Measurements from ENCODE around the gene CRELD1. TPM values are rescaled to one million over a fixed set of nuclear protein-coding genes. Genes with fewer than 3 reads are reported as not detected.

The CRELD1 gene
- polyA plus RNA-seq, 1 of the 3 experiments (the other 2 are of a cell fraction), result 77.6 TPM

DNA sequence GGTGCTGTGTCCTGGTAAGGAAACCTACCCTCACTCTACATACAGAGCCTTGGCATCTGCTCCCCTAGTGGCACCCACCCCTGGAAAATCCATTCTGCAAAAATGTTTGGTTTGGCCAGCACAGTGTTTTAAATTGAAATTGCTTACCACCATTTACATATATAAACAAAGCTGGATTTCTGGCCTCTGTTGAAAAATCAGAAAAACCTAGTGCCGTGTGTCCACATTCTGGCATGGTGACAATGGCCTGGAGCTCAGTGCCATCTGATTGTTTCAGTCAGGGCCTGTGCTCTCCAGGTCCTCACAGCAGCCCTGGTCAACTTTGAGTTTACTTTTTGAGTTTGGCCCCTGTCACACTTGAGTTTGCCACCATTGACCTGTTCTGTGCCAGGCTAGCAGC lies 19.6 kb upstream of the CRELD1 start:
- no peaks in the 10 kb centered on the region for H4K20me1 ChIP-seq (ENCODE audit: insufficient read depth)
- H3K9ac ChIP-seq, result no peak overlapping the region
- WGBS (ENCODE audit: low lambda C conversion rate), result 82% methylated on average over 1 of the region's 1 CpG
- no peak overlapping the region for H3K4me2 ChIP-seq
- no peak overlapping the region for H3K4me3 ChIP-seq (ENCODE audit: low read depth in 2 of 2, low read length in 1 of 2)
- H3F3A ChIP-seq (replicated peaks; ENCODE audit: insufficient read depth), result peaks cover 6% of the 10 kb centered on the region
- H3K36me3 ChIP-seq (replicated peaks in 1 of 2; ENCODE audit: control insufficient read depth in 1 of 2, insufficient read depth in 2 of 2, low read length in 1 of 2), result no peaks in the 10 kb centered on the region
- no peak overlapping the region for H2AFZ ChIP-seq (ENCODE audit: low read depth)
- H3K79me2 ChIP-seq (ENCODE audit: insufficient read depth), result no peaks in the 10 kb centered on the region
- ChIA-PET POLR2A (interaction anchor here (0.6 to 1.9 kb wide), 4 partner anchors 16 to 65 kb away, joined by 3 to 6 read pairs (median 4); partner anchors contain the start of gene JAGN1), CTCF (interaction anchor here (0.7 to 3.9 kb wide), 6 partner anchors 10 to 67 kb away, joined by 3 to 33 read pairs (median 6); partner anchors contain the start of gene CRELD1)
- peaks cover 6 to 44% of the 10 kb centered on the region in 2 experiments; a peak in 3 of 4 replicates for H3K4me1 ChIP-seq (ENCODE audit: control insufficient read depth in 1 of 2, insufficient read depth in 2 of 2, low read depth in 1 of 2, low read length in 1 of 2)
- DNase-seq, result peak; percentile 45
- TF ChIP-seq SMC3 (IDR thresholded peaks at IDR 0.05; ENCODE audit: low read depth, low read length), result no peak
- TF ChIP-seq TAF1 (IDR thresholded peaks at IDR 0.05; ENCODE audit: borderline replicate concordance, low read depth, low read length), result no peak
- no peak for TF ChIP-seq FOXJ3 (CRISPR knock-in tag; IDR thresholded peaks at IDR 0.05)
- no peak for TF ChIP-seq GABPA (IDR thresholded peaks at IDR 0.05; ENCODE audit: low read depth)
- TF ChIP-seq JUND (IDR thresholded peaks at IDR 0.05), result no peak
- TF ChIP-seq, protein P1, sequence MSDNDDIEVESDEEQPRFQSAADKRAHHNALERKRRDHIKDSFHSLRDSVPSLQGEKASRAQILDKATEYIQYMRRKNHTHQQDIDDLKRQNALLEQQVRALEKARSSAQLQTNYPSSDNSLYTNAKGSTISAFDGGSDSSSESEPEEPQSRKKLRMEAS (IDR thresholded peaks at IDR 0.05; ENCODE audit: low read depth), result no peak
- no peak for TF ChIP-seq CHD2 (IDR thresholded peaks at IDR 0.05; ENCODE audit: low read length, partially characterized antibody)
- TF ChIP-seq ELF1 (IDR thresholded peaks at IDR 0.05), result no peak
- TF ChIP-seq RCOR1 (IDR thresholded peaks at IDR 0.05; ENCODE audit: low read length), result no peak
- TF ChIP-seq MXI1 (IDR thresholded peaks at IDR 0.05; ENCODE audit: low read depth, low read length), result no peak
- TF ChIP-seq POLR2AphosphoS5 (IDR thresholded peaks at IDR 0.05; ENCODE audit: low read depth, low read length), result no peak
- TF ChIP-seq RXRA (IDR thresholded peaks at IDR 0.05; ENCODE audit: borderline replicate concordance, low read depth), result no peak
- no peak for TF ChIP-seq NFIC (IDR thresholded peaks at IDR 0.05; ENCODE audit: borderline replicate concordance)
- no peak for TF ChIP-seq GATA2 (CRISPR knock-in tag; IDR thresholded peaks at IDR 0.05)
- TF ChIP-seq RFX5 (IDR thresholded peaks at IDR 0.05; ENCODE audit: low read length), result no peak
- TF ChIP-seq, protein P2, sequence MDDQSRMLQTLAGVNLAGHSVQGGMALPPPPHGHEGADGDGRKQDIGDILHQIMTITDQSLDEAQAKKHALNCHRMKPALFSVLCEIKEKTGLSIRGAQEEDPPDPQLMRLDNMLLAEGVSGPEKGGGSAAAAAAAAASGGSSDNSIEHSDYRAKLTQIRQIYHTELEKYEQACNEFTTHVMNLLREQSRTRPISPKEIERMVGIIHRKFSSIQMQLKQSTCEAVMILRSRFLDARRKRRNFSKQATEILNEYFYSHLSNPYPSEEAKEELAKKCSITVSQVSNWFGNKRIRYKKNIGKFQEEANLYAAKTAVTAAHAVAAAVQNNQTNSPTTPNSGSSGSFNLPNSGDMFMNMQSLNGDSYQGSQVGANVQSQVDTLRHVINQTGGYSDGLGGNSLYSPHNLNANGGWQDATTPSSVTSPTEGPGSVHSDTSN (IDR thresholded peaks at IDR 0.05), result no peak
- peak overlapping the region in 1 of 2 experiments; percentile 65; a peak in 2 of 4 replicates for H3K27ac ChIP-seq (ENCODE audit: low read depth in 2 of 2, low read length in 1 of 2)
- H3K27me3 ChIP-seq (ENCODE audit: insufficient read depth), result no peaks in the 10 kb centered on the region
- H3K9me3 ChIP-seq, result no peaks in the 10 kb centered on the region
- no peaks in the 10 kb centered on the region for H3K9me2 ChIP-seq

DNA sequence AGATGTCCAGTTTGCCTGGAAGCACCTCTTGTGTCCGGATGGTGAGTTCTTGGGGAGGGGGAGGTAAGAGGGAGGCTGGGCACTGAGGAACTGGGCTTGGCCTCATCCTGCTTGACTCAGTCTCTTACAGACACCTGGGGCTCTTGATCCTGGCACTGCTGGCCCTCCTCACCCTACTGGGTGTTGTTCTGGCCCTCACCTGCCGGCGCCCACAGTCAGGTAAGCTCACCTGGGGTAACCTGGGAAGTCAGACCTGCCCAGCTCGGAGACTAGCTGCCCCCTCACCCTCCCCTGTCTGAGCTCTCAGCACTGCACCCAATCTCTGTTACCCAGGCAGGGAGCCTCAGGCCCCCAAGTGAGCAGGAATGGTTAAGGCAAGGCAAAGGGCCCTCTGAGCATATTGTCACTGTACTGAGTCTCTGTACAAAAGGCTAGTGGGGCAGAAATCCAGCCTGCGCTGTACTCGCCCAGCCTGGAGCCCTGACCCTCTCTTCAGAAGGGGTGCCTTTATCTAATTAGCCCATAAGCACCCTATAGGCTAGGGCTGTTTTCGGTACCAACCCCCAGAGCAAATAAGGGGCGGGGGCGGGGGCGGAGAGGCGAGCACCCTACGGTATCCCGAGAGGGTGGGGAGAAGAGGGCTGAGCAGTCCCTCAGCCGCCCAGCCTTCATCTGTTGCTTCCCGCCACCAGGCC lies 18.9 kb upstream of the CRELD1 start:
- H2AFZ ChIP-seq (ENCODE audit: low read depth), result no peak overlapping the region
- H3K4me1 ChIP-seq (ENCODE audit: control insufficient read depth in 1 of 2, insufficient read depth in 2 of 2, low read depth in 1 of 2, low read length in 1 of 2), result peaks cover 6 to 44% of the 10 kb centered on the region in 2 experiments; a peak in 3 of 4 replicates
- POLR2A ChIA-PET, result interaction anchor here (0.6 to 1.9 kb wide), 4 partner anchors 15 to 370 kb away, joined by 3 to 6 read pairs (median 4); partner anchors contain the start of gene JAGN1

More for the DNA sequence above, 18.9 kb upstream of the CRELD1 start:
- Histone ChIP-seq H3K79me2 (ENCODE audit: insufficient read depth) (no peaks in the 10 kb centered on the region), H3K9me3 (no peaks in the 10 kb centered on the region), H3K4me2 (peak overlapping the region; percentile 86; the same call in 1 of the 2 replicates), H3K9me2 (no peaks in the 10 kb centered on the region), H3K36me3 (replicated peaks in 1 of 2; ENCODE audit: control insufficient read depth in 1 of 2, insufficient read depth in 2 of 2, low read length in 1 of 2) (no peaks in the 10 kb centered on the region), H3F3A (replicated peaks; ENCODE audit: insufficient read depth) (peaks cover 6% of the 10 kb centered on the region), H3K27ac (ENCODE audit: low read depth in 2 of 2, low read length in 1 of 2) (peak overlapping the region in 1 of 2 experiments; percentile 60; a peak in 1 of 4 replicates), H4K20me1 (ENCODE audit: insufficient read depth) (no peaks in the 10 kb centered on the region), H3K27me3 (ENCODE audit: insufficient read depth) (no peaks in the 10 kb centered on the region), H3K4me3 (ENCODE audit: low read depth in 2 of 2, low read length in 1 of 2) (peak overlapping the region in 1 of 2 experiments; percentile 43; a peak in 3 of 4 replicates), H3K9ac (no peak overlapping the region)
- DNase-seq, result peak; percentile 78
- CTCF ChIA-PET, result interaction anchor here (0.7 to 3.9 kb wide), 6 partner anchors 11 to 67 kb away, joined by 3 to 33 read pairs (median 8); partner anchors contain the start of gene CRELD1
- no peak for TF ChIP-seq MXI1 (IDR thresholded peaks at IDR 0.05; ENCODE audit: low read depth, low read length)
- TF ChIP-seq RFX5 (IDR thresholded peaks at IDR 0.05; ENCODE audit: low read length), result no peak
- 65% methylated on average over 5 of the region's 15 CpGs for WGBS (ENCODE audit: low lambda C conversion rate)
